CD4-positive, alpha-beta memory T cell (primary cell): Measurements from ENCODE around the gene CLUH. TPM values are rescaled to one million over a fixed set of nuclear protein-coding genes. Genes with fewer than 3 reads are reported as not detected.

Experiments used
- CTCF ChIA-PET: fragments of 350-600 bp; sonication (Branson Sonifier 250); formaldehyde crosslinking; loops from one replicate; lab custom pipeline; 2021; ENCODE audit warnings: inconsistent platforms; ENCODE audit not compliant: partially characterized antibody; lab: Charles Lee
- POLR2A ChIA-PET: fragments of 350-600 bp; sonication (Branson Sonifier 250); formaldehyde crosslinking; loops from one replicate; lab custom pipeline; 2021; ENCODE audit not compliant: partially characterized antibody; lab: Charles Lee
- DNase-seq, 5 donors: peaks; one replicate each; pipeline versions ENCODE4 v3.0.0 to v3.0.0-alpha.2; 2020 to 2022; ENCODE audit warnings: mixed read lengths in 1 of 5
- H3K27ac ChIP-seq: one replicate; pipeline ENCODE4 v1.7.0; 2013; ENCODE audit warnings: low read depth, low read length
- H3K27me3 ChIP-seq: 2 replicates; pipeline ENCODE4 v1.7.0; 2013; ENCODE audit warnings: mild to moderate bottlenecking, low read length, moderate library complexity; ENCODE audit not compliant: insufficient read depth
- H3K36me3 ChIP-seq: 2 replicates; pipeline ENCODE4 v1.7.0; 2013; ENCODE audit warnings: mild to moderate bottlenecking, low read length, moderate library complexity; ENCODE audit not compliant: insufficient read depth
- H3K4me1 ChIP-seq: 2 replicates; pipeline ENCODE4 v1.7.0; 2013; ENCODE audit warnings: mild to moderate bottlenecking, low read length, moderate library complexity; ENCODE audit not compliant: insufficient read depth
- H3K4me3 ChIP-seq, 2 donors: one replicate each; pipeline ENCODE4 v1.7.0; 2013; ENCODE audit warnings: low read length in 2 of 2, mild to moderate bottlenecking in 1 of 2
- H3K9me3 ChIP-seq, 2 donors: one replicate each; pipeline ENCODE4 v1.7.0; 2013; ENCODE audit warnings: low read length in 2 of 2, control low read depth in 1 of 2; ENCODE audit not compliant: control insufficient read depth in 1 of 2
- H3K27ac Mint-ChIP-seq, 7 donors: one replicate each; pipeline ENCODE4 v1.8.0; 2020 to 2021; ENCODE audit warnings: mixed read lengths in 7 of 7, mild to moderate bottlenecking in 6 of 7, inconsistent platforms in 3 of 7, moderate library complexity in 3 of 7
- H3K27me3 Mint-ChIP-seq, 2 donors: one replicate each; pipeline ENCODE4 v1.8.0; 2020 to 2021; ENCODE audit warnings: mixed read lengths in 2 of 2
- H3K36me3 Mint-ChIP-seq, 2 donors: one replicate each; pipeline ENCODE4 v1.8.0; 2020 to 2021; ENCODE audit warnings: mixed read lengths in 2 of 2, inconsistent platforms in 1 of 2, mild to moderate bottlenecking in 1 of 2
- H3K4me1 Mint-ChIP-seq, 4 donors: one replicate each; pipeline ENCODE4 v1.8.0; 2020 to 2021; ENCODE audit warnings: mixed read lengths in 4 of 4, mild to moderate bottlenecking in 1 of 4
- H3K4me3 Mint-ChIP-seq, 8 donors: one replicate each; pipeline ENCODE4 v1.8.0; 2020 to 2021; ENCODE audit warnings: mixed read lengths in 8 of 8, mild to moderate bottlenecking in 7 of 8, moderate library complexity in 6 of 8, inconsistent platforms in 3 of 8
- H3K9me3 Mint-ChIP-seq, 8 donors: one replicate each; pipeline ENCODE4 v1.8.0; 2020 to 2021; ENCODE audit warnings: mixed read lengths in 8 of 8, mild to moderate bottlenecking in 5 of 8, inconsistent platforms in 3 of 8, moderate library complexity in 1 of 8
- intact Hi-C: fragments of 100-400 bp; cut with micrococcal nuclease; formaldehyde crosslinking; loops from one replicate; pipeline ENCODE4 v1.15.1; 2023
- polyA plus RNA-seq, 2 donors: library from polyadenylated mRNA; unstranded; fragments of 300-500 nt; fragmentation: Illumina TruSeq; gene quantifications; one replicate each; pipeline ENCODE4 v1.2.3, GENCODE V29; 2021
- total RNA-seq, 2 experiments: library from RNA; stranded (reverse); gene quantifications; one replicate each; pipeline ENCODE4 v1.2.3, GENCODE V29; 2021

Gene CLUH
- total and polyA plus RNA-seq, 4 experiments from 2014 or later: 5.5 to 44.1 (median 29.1) TPM

DNA sequence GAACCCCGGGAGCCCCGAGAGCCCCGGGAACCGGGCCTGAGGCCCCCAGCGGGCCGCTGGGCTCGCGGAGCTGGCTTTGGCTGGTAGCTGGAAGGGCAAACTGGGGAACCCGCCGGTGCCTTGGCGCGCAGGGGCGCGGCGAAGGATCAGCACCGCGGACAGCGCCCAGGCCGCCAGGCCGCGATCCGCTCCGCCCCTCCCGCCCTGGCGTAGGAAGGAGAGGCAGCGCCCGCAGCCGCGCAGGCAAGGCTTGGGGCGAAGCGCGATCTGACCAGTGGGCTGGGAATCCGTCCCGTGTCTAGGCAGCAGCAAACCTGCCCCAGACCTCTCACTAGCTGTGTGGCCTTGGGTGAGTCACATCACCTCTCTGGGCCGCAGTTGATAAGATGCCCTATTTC lies 38.2 kb upstream of the CLUH start:
- no peak overlapping the region for H3K4me3 Mint-ChIP-seq
- H3K27me3 ChIP-seq: peaks cover 7% of the 10 kb centered on the region
- H3K4me1 Mint-ChIP-seq: peaks cover 0 to 4% (median under 1%) of the 10 kb centered on the region in 4 donors
- peak; percentile 59 to 77 (median 74) for DNase-seq
- ChIA-PET CTCF (no interaction called here), POLR2A (no interaction called here)
- H3K36me3 Mint-ChIP-seq: peaks cover 0 to 6% of the 10 kb centered on the region in 2 donors
- no peaks in the 10 kb centered on the region for H3K9me3 ChIP-seq
- H3K27ac Mint-ChIP-seq: no peak overlapping the region
- peaks cover 0 to 6% (median 0%) of the 10 kb centered on the region in 8 donors for H3K9me3 Mint-ChIP-seq
- no peak overlapping the region for H3K27ac ChIP-seq
- no peak overlapping the region for H3K4me3 ChIP-seq
- H3K27me3 Mint-ChIP-seq: peaks cover 34 to 43% of the 10 kb centered on the region in 2 donors
- H3K36me3 ChIP-seq: no peaks in the 10 kb centered on the region
- intact Hi-C loops: no loop called here
- H3K4me1 ChIP-seq: peaks cover 3% of the 10 kb centered on the region

DNA sequence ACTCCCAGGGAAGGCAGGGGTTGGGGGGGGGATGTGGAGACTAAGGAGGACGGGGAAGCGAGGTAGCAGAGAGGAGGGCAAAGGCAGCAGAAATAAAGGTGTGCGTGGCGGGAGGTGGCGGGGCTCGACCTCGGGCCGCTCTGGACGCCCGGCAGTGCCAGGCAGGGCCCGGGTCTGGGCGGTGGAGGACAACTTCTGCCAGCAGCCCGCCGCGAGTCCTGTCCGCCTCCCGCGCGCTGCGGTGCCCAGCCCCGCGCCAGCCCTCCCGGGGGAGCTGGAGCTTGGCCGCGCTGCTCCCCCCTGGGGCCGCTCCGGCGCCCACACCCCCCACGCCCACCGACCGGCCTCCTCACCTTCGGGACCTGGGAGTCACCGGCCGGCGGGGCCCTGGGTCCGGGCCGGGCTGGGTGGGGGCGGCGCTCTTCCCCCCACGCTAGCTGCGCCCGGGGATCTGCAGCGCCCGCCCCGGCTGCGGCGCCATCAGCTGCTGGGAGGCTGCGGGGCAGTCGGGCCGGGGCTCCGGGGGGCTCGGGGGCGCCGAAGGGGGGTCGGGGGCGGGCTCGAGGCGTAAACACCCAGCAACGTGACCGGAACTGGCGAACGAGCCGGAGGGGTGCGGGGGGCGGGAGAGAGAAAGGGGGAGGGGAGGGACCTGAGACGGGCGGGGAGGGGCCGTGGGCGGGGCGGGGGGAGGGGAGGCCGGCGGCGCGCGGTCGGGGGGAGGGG lies 37.7 kb upstream of the CLUH start, which contains the start of gene CCDC92B:
Gene CCDC92B (minus strand): TSS at position 595 of the 726 bp plus-strand sequence. CDS start 14,507 bp downstream, outside the sequence.
- POLR2A ChIA-PET: no interaction called here
- Mint-ChIP-seq H3K4me1 (peaks cover 0 to 4% (median 0%) of the 10 kb centered on the region in 4 donors), H3K27ac (no peak within 1 kb of the TSS), H3K9me3 (peaks cover 0 to 6% (median 0%) of the 10 kb centered on the region in 8 donors), H3K27me3 (peaks cover 36 to 45% of the 10 kb centered on the region in 2 donors), H3K4me3 (peak within 1 kb of the TSS in 1 of 8 donors; percentile 23), H3K36me3 (peaks cover 0 to 6% of the 10 kb centered on the region in 2 donors)
- peaks cover 3% of the 10 kb centered on the region for H3K4me1 ChIP-seq
- intact Hi-C loops: no loop called here
- CTCF ChIA-PET: no interaction called here
- H3K36me3 ChIP-seq: no peaks in the 10 kb centered on the region
- no peak for DNase-seq
- no peak within 1 kb of the TSS for H3K27ac ChIP-seq
- H3K4me3 ChIP-seq: no peak within 1 kb of the TSS
- no peaks in the 10 kb centered on the region for H3K9me3 ChIP-seq
- H3K27me3 ChIP-seq: peaks cover 7% of the 10 kb centered on the region

- H3K4me1 ChIP-seq: peaks cover 3% of the 10 kb centered on the region
- Mint-ChIP-seq H3K27me3 (peaks cover 39 to 49% of the 10 kb centered on the region in 2 donors), H3K4me1 (peaks cover 0 to under 1% (median 0%) of the 10 kb centered on the region in 4 donors), H3K9me3 (peaks cover 0 to 4% (median 0%) of the 10 kb centered on the region in 8 donors), H3K36me3 (peaks cover 0 to 6% of the 10 kb centered on the region in 2 donors), H3K27ac (no peak overlapping the region), H3K4me3 (no peak overlapping the region)
- no peaks in the 10 kb centered on the region for H3K36me3 ChIP-seq
- H3K9me3 ChIP-seq: no peaks in the 10 kb centered on the region
- no peak overlapping the region for H3K27ac ChIP-seq
- intact Hi-C loops: no loop called here
- CTCF ChIA-PET: interaction anchor here (0.5 kb wide), 1 partner anchor 134 kb away, joined by 3 read pairs; no protein-coding TSS in a partner anchor
- POLR2A ChIA-PET: no interaction called here
- H3K4me3 ChIP-seq: no peak overlapping the region
- peaks cover 7% of the 10 kb centered on the region for H3K27me3 ChIP-seq
- DNase-seq: no peak
These were observed 33.9 kb upstream of the CLUH start for GRCh38 chr17:2745317-2746037.

- intact Hi-C loops: no loop called here
- Mint-ChIP-seq H3K27me3 (peaks cover 10 to 11% of the 10 kb centered on the region in 2 donors), H3K36me3 (no peaks in the 10 kb centered on the region), H3K27ac (no peak overlapping the region), H3K4me1 (no peaks in the 10 kb centered on the region), H3K9me3 (no peaks in the 10 kb centered on the region), H3K4me3 (no peak overlapping the region)
- no peaks in the 10 kb centered on the region for H3K36me3 ChIP-seq
- no peak overlapping the region for H3K4me3 ChIP-seq
- H3K27ac ChIP-seq: no peak overlapping the region
- H3K9me3 ChIP-seq: no peaks in the 10 kb centered on the region
- H3K4me1 ChIP-seq: no peaks in the 10 kb centered on the region
- DNase-seq: no peak
- H3K27me3 ChIP-seq: no peaks in the 10 kb centered on the region
- POLR2A ChIA-PET: no interaction called here
- CTCF ChIA-PET: interaction anchor here (0.7 kb wide), 1 partner anchor 14 kb away, joined by 4 read pairs; no protein-coding TSS in a partner anchor
These were observed 26.1 kb upstream of the CLUH start for GRCh38 chr17:2737693-2738092.

DNA sequence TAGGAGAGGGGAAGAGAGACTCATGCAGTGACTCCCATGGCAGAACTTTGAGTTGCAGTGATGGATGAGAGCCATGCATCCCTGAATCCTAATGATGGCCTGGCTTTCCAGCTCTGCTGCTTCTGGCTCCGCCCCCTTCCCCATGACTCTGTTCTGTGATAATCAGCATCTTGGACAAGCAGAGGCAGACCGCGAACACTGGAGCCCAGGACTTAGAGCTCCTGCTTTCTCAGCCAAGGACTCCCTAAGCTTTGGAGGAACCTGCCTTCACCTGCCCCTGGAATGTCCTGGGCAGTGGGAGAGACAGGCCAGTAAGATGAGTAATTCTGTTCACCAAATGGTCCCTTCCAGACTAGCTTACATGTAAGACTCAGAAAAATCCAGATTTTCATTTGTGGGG lies 25.4 kb upstream of the CLUH start:
- CTCF ChIA-PET: no interaction called here

GRCh38 chr17:2735896-2736295 lies 24.3 kb upstream of the CLUH start:
- H3K27ac Mint-ChIP-seq: no peak overlapping the region
- H3K27me3 ChIP-seq: no peaks in the 10 kb centered on the region
- no peaks in the 10 kb centered on the region for H3K9me3 ChIP-seq
- no peaks in the 10 kb centered on the region for H3K36me3 ChIP-seq
- DNase-seq: no peak
- no peaks in the 10 kb centered on the region for H3K4me1 Mint-ChIP-seq
- H3K36me3 Mint-ChIP-seq: no peaks in the 10 kb centered on the region
- H3K4me1 ChIP-seq: no peaks in the 10 kb centered on the region
- no peaks in the 10 kb centered on the region for H3K9me3 Mint-ChIP-seq
- ChIA-PET CTCF (no interaction called here), POLR2A (no interaction called here)
- no peak overlapping the region for H3K4me3 ChIP-seq
- H3K4me3 Mint-ChIP-seq: no peak overlapping the region
- H3K27me3 Mint-ChIP-seq: peaks cover 3 to 6% of the 10 kb centered on the region in 2 donors
- intact Hi-C loops: no loop called here
- no peak overlapping the region for H3K27ac ChIP-seq

More for the DNA sequence above, 25.4 kb upstream of the CLUH start:
- Mint-ChIP-seq H3K27me3 (peaks cover 3 to 5% of the 10 kb centered on the region in 2 donors), H3K4me3 (no peak overlapping the region), H3K4me1 (no peaks in the 10 kb centered on the region), H3K36me3 (no peaks in the 10 kb centered on the region), H3K27ac (no peak overlapping the region), H3K9me3 (no peaks in the 10 kb centered on the region)
- intact Hi-C loops: no loop called here
- no peak for DNase-seq
- Histone ChIP-seq H3K36me3 (no peaks in the 10 kb centered on the region), H3K27me3 (no peaks in the 10 kb centered on the region), H3K4me3 (no peak overlapping the region), H3K4me1 (no peaks in the 10 kb centered on the region), H3K27ac (no peak overlapping the region), H3K9me3 (no peaks in the 10 kb centered on the region)
- POLR2A ChIA-PET: no interaction called here

DNA sequence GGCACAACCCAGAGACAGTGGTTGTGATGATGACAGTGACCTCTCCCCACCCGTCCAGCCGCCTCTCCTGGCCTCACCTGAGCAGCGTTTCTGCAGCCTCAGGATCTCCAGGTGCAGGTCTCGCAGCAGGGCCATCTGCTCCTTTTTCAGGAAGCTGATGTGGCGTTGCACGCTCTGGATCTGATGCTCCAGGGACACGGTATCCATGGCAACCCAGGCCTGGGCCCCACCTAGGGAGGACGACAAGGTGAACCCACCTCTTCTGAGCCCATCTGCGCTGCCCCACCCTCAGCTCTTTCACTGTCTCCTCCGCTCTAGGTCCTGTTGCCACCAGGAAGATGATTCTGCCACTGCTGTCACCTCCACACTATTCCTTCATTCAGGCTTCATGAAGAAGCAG lies 23.4 kb upstream of the CLUH start:
- H3K4me1 ChIP-seq: no peaks in the 10 kb centered on the region
- H3K36me3 ChIP-seq: no peaks in the 10 kb centered on the region
- intact Hi-C loops: no loop called here
- H3K4me1 Mint-ChIP-seq: no peaks in the 10 kb centered on the region
- H3K27ac Mint-ChIP-seq: no peak overlapping the region
- H3K27me3 ChIP-seq: no peaks in the 10 kb centered on the region
- ChIA-PET CTCF (no interaction called here), POLR2A (no interaction called here)
- H3K9me3 ChIP-seq: no peaks in the 10 kb centered on the region
- no peaks in the 10 kb centered on the region for H3K9me3 Mint-ChIP-seq
- no peak overlapping the region for H3K27ac ChIP-seq
- H3K36me3 Mint-ChIP-seq: no peaks in the 10 kb centered on the region
- no peak overlapping the region for H3K4me3 ChIP-seq
- DNase-seq: no peak
- H3K4me3 Mint-ChIP-seq: no peak overlapping the region
- H3K27me3 Mint-ChIP-seq: peaks cover 3 to 6% of the 10 kb centered on the region in 2 donors
